B cell (primary cell): ENCODE results near the gene TNIK. TPM values are rescaled to one million over a fixed set of nuclear protein-coding genes. Genes with fewer than 3 reads are reported as not detected.

Source experiments
- ATAC-seq: fragments of 200-7000 bp; cut with Tn5 transposase; one replicate; pipeline ENCODE4 v1.10.0; 2021; ENCODE audit warnings: low read depth, mild to moderate bottlenecking, moderate number of reproducible peaks, moderate library complexity
- CTCF ChIA-PET: fragments of 350-600 bp; sonication (Branson Sonifier 250); formaldehyde crosslinking; loops from one replicate; lab custom pipeline; 2021; ENCODE audit warnings: antibody characterized with exemption, inconsistent platforms; lab: Charles Lee
- POLR2A ChIA-PET: fragments of 350-600 bp; sonication (Branson Sonifier 250); formaldehyde crosslinking; loops from one replicate; lab custom pipeline; 2021; ENCODE audit warnings: antibody characterized with exemption; lab: Charles Lee
- DNase-seq: peaks from one replicate; pipeline ENCODE4 v3.0.0; 2013
- H2AFZ ChIP-seq: 2 replicates; pipeline ENCODE4 v1.6.1; 2012; ENCODE audit warnings: mild to moderate bottlenecking, low read depth, low read length; ENCODE audit not compliant: insufficient read depth, poor library complexity, severe bottlenecking
- H3K27ac ChIP-seq, 2 donors: 1 replicate in 1 of 2; 2 replicates in 1 of 2; pipeline ENCODE4 v1.5.1; 2012 to 2013; ENCODE audit warnings: low read length in 2 of 2, mild to moderate bottlenecking in 2 of 2, moderate library complexity in 1 of 2
- H3K27me3 ChIP-seq, 4 experiments: fragments of 200-600 bp in 1 of 4; sonication (generic) in 1 of 4; replicated peaks in 1 of 4; 1 replicate in 2 of 4; 2 replicates in 2 of 4; pipeline versions ENCODE4 v1.6.1 to v1.7.0; 2013 to 2016; ENCODE audit warnings: low read length in 3 of 4, mild to moderate bottlenecking in 2 of 4, mixed read lengths in 1 of 4, moderate library complexity in 1 of 4; ENCODE audit not compliant: insufficient read depth in 4 of 4, control insufficient read depth in 3 of 4; ENCODE audit errors: control extremely low read depth in 1 of 4
- H3K36me3 ChIP-seq, 2 experiments: replicated peaks in 1 of 2; 1 replicate in 1 of 2; 2 replicates in 1 of 2; pipeline versions ENCODE4 v1.6.1 to v1.7.1; 2013; ENCODE audit warnings: low read length in 1 of 2; ENCODE audit not compliant: insufficient read depth in 2 of 2, control insufficient read depth in 1 of 2; ENCODE audit errors: control extremely low read depth in 1 of 2, extremely low read depth in 1 of 2
- H3K4me1 ChIP-seq, 2 donors: fragments of 200-600 bp in 1 of 2; sonication (generic) in 1 of 2; 1 replicate in 1 of 2; 2 replicates in 1 of 2; pipeline versions ENCODE4 v1.5.1 to v1.6.1; 2013 to 2017; ENCODE audit warnings: low read length in 2 of 2; ENCODE audit not compliant: control insufficient read depth in 2 of 2, insufficient read depth in 2 of 2
- H3K4me2 ChIP-seq: replicated peaks from 2 replicates; pipeline ENCODE3; 2012; ENCODE audit warnings: mild to moderate bottlenecking, low read depth, low read length; ENCODE audit not compliant: poor library complexity, severe bottlenecking
- H3K4me3 ChIP-seq, 5 experiments: fragments of 200-600 bp in 1 of 5; sonication (generic) in 1 of 5; 1 replicate in 3 of 5; 2 replicates in 2 of 5; pipeline versions ENCODE4 v1.5.1 to v1.7.0; 2011 to 2016; ENCODE audit warnings: low read length in 4 of 5, mild to moderate bottlenecking in 4 of 5, low read depth in 2 of 5, control low read depth in 1 of 5, moderate library complexity in 1 of 5; ENCODE audit not compliant: insufficient read depth in 1 of 5; ENCODE audit errors: control extremely low read depth in 1 of 5, extremely low read depth in 1 of 5
- H3K79me2 ChIP-seq: fragments of 200-600 bp; sonication (generic); one replicate; pipeline ENCODE4 v1.6.0; 2016; ENCODE audit warnings: low read length; ENCODE audit not compliant: control insufficient read depth, insufficient read depth
- H3K9ac ChIP-seq: fragments of 200-600 bp; sonication (generic); 2 replicates; pipeline ENCODE4 v1.6.1; 2017; ENCODE audit warnings: mild to moderate bottlenecking, low read length, moderate library complexity
- H3K9me3 ChIP-seq, 3 donors: one replicate each; pipeline versions ENCODE4 v1.6.1 to v1.7.1; 2013; ENCODE audit warnings: low read length in 2 of 3; ENCODE audit not compliant: control insufficient read depth in 2 of 3, insufficient read depth in 1 of 3; ENCODE audit errors: control extremely low read depth in 1 of 3
- H4K20me1 ChIP-seq: 2 replicates; pipeline ENCODE4 v1.6.0; 2012; ENCODE audit warnings: mild to moderate bottlenecking, low read length; ENCODE audit not compliant: insufficient read depth, control insufficient read depth, poor library complexity, severe bottlenecking
- H3K27ac Mint-ChIP-seq: one replicate; pipeline ENCODE4 v1.8.0; 2021; ENCODE audit warnings: mixed read lengths
- H3K27me3 Mint-ChIP-seq: one replicate; pipeline ENCODE4 v1.8.0; 2021; ENCODE audit warnings: mixed read lengths
- H3K4me1 Mint-ChIP-seq: one replicate; pipeline ENCODE4 v1.8.0; 2021; ENCODE audit warnings: mixed read lengths
- H3K4me3 Mint-ChIP-seq: one replicate; pipeline ENCODE4 v1.8.0; 2021; ENCODE audit warnings: mixed read lengths
- H3K9me3 Mint-ChIP-seq: one replicate; pipeline ENCODE4 v1.8.0; 2022; ENCODE audit warnings: mixed read lengths; ENCODE audit not compliant: insufficient read depth
- CTCF ChIP-seq: fragments of 200-600 bp; IDR thresholded peaks from one replicate; pipeline ENCODE4 v1.8.0; 2022; ENCODE audit warnings: antibody characterized with exemption, mild to moderate bottlenecking
- EZH2 ChIP-seq: IDR thresholded peaks from 2 replicates; pipeline ENCODE4 v1.6.1; 2012; ENCODE audit warnings: borderline replicate concordance, low read depth, mild to moderate bottlenecking, moderate library complexity, low read length; ENCODE audit not compliant: insufficient read depth, poor library complexity, severe bottlenecking
- WGBS: methylation state at CpG from one replicate; pipeline ENCODE4 v1.1.5; 2013; ENCODE audit warnings: missing lambda C conversion rate; ENCODE audit not compliant: insufficient coverage; 5-methylcytosine and 5-hydroxymethylcytosine counted together
- intact Hi-C: fragments of 100-400 bp; cut with micrococcal nuclease; formaldehyde crosslinking; loops from one replicate; pipeline ENCODE4 v1.10.0; 2022
- polyA plus RNA-seq: library from polyadenylated mRNA; depleted of rRNA; stranded (reverse); fragments of >200 nt; gene quantifications from 2 replicates; pipeline ENCODE4 v1.2.3, GENCODE V29; 2012
- total RNA-seq, 2 donors: library from RNA; stranded (reverse); fragments of 120-200 nt in 1 of 2; gene quantifications; 1 replicate in 1 of 2; 2 replicates in 1 of 2; pipeline versions ENCODE4 v1.2.3 to v1.2.4, GENCODE V29; 2013 to 2022

TNIK gene
- total and polyA plus RNA-seq, 2 donors (not counting 1 experiment from before 2014, with no cell fraction given) = 0.66 to 7.7 TPM

DNA sequence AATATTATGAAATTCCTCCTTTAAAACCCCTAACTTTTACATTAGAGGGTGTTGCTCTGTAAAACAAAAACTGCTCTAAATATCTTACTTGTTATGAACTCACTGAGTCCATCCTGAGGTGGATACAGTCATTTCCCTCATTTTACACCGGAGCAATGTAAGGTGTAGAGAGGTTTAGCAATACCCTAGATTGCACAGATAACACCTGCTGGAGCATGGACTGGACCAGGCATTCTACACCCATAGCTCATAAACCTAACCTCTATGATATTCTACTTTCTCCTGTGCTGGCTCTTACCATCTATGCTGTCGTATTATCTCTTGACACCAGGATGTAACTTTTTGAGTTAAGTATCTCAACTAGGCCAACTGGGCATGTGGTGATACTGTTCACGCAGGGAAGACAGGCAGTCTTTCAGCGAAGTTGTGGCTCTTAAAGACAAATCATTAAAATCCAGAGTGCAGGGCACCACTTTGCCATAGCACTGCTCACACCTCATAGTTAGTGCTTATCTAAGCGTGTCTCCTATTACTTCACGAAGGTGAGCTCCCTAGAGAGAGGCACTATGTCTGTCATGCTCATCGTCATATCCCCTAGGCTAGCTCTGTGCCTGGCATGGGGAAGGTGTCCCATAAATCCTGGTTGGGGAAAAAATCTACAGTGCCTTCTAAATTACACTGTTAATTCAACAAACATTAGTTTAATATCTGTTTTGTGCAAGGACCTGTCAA lies 333.6 kb downstream of the TNIK start:
- Histone ChIP-seq H3K36me3 (no peaks in the 10 kb centered on the region), H3K27ac (no peak overlapping the region), H3K4me2 (no peak overlapping the region), H3K4me3 (no peak overlapping the region), H2AFZ (no peak overlapping the region), H4K20me1 (no peaks in the 10 kb centered on the region), H3K4me1 (no peaks in the 10 kb centered on the region), H3K27me3 (no peaks in the 10 kb centered on the region), H3K9me3 (no peaks in the 10 kb centered on the region), H3K9ac (no peak overlapping the region), H3K79me2 (no peaks in the 10 kb centered on the region)
- POLR2A ChIA-PET = no interaction called here
- DNase-seq = no peak
- no peaks in the 10 kb centered on the region for H3K27me3 Mint-ChIP-seq
- CTCF ChIA-PET = no interaction called here
- TF ChIP-seq CTCF (no peak), EZH2 (no peak)
- no peaks in the 10 kb centered on the region for H3K4me1 Mint-ChIP-seq
- WGBS = 81% methylated on average over 5 of the region's 7 CpGs
- H3K4me3 Mint-ChIP-seq = no peak overlapping the region
- H3K9me3 Mint-ChIP-seq = no peaks in the 10 kb centered on the region
- intact Hi-C loops = no loop called here
- ATAC-seq = no peak
- no peak overlapping the region for H3K27ac Mint-ChIP-seq

DNA sequence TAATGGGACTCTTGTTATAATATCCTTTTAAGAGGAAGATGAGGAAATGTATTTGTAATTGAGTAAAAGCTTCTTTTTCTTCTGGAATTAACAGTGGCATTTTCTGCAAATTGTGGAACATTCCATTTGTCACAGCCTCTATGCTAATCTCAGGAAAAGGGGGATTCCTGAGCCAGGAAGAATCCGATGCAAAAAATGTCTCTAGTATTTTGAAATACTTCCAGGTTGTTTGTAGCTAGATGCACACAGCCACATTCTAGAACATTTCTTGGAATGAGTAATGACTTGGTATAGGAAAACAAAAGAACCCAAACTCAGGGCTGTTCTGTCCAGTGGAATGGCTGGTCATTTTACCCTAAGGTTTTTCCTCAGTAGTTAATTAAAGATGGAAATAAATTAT lies 335.2 kb downstream of the TNIK start:
- TF ChIP-seq CTCF (no peak), EZH2 (no peak)
- ChIA-PET POLR2A (no interaction called here), CTCF (no interaction called here)
- Mint-ChIP-seq H3K27ac (no peak overlapping the region), H3K4me3 (no peak overlapping the region), H3K9me3 (no peaks in the 10 kb centered on the region), H3K4me1 (no peaks in the 10 kb centered on the region), H3K27me3 (no peaks in the 10 kb centered on the region)
- Histone ChIP-seq H3K27ac (no peak overlapping the region), H3K4me1 (no peaks in the 10 kb centered on the region), H3K79me2 (no peaks in the 10 kb centered on the region), H3K9me3 (no peaks in the 10 kb centered on the region), H3K4me3 (no peak overlapping the region), H3K4me2 (no peak overlapping the region), H3K27me3 (no peaks in the 10 kb centered on the region), H3K9ac (no peak overlapping the region), H2AFZ (no peak overlapping the region), H4K20me1 (no peaks in the 10 kb centered on the region), H3K36me3 (no peaks in the 10 kb centered on the region)
- intact Hi-C loops = no loop called here
- DNase-seq (no peak), ATAC-seq (no peak)
- no CpG with 5 or more reads among the region's 1 CpG for WGBS
